Tibial nerve (tissue), 4 donors: ENCODE measurements around the gene ADAM29. TPM values are rescaled to one million over a fixed set of nuclear protein-coding genes. Genes with fewer than 3 reads are reported as not detected.
"Not testable (repeated sequence)": the region's sequence is repeated elsewhere in the genome, so short reads cannot be mapped to it uniquely, and the experiment has no call there.

ENCODE experiments used
- DNase-seq, 2 donors: peaks; one replicate each; pipeline ENCODE4 v3.0.0-alpha.2; 2019; ENCODE audit warnings: low spot score in 2 of 2
- H3K27ac ChIP-seq, 4 donors: fragments of 200-600 bp; sonication (generic) in 3 of 4; one replicate each; pipeline ENCODE4 v1.5.1; 2017 to 2019; ENCODE audit warnings: mild to moderate bottlenecking in 1 of 4
- H3K27me3 ChIP-seq, 2 donors: fragments of 200-600 bp; sonication (generic) in 1 of 2; one replicate each; pipeline versions ENCODE4 v1.5.1 to v1.6.0; 2017 to 2019
- H3K36me3 ChIP-seq, 3 donors: fragments of 200-600 bp; sonication (generic); one replicate each; pipeline ENCODE4 v1.5.1; 2018 to 2019
- H3K4me1 ChIP-seq, 4 donors: fragments of 200-600 bp; sonication (generic) in 3 of 4; one replicate each; pipeline ENCODE4 v1.5.1; 2017 to 2019
- H3K4me3 ChIP-seq, 4 donors: fragments of 200-600 bp; sonication (generic) in 3 of 4; one replicate each; pipeline ENCODE4 v1.5.1; 2017 to 2019; ENCODE audit warnings: mild to moderate bottlenecking in 1 of 4, moderate library complexity in 1 of 4
- H3K9me3 ChIP-seq, 4 donors: fragments of 200-600 bp; sonication (generic) in 3 of 4; one replicate each; pipeline ENCODE4 v1.5.1; 2017 to 2019
- EP300 ChIP-seq, 2 donors: sonication (generic); formaldehyde crosslinking; IDR thresholded peaks; one replicate each; pipeline ENCODE4 v1.6.1; 2017; ENCODE audit warnings: antibody characterized with exemption in 2 of 2, mild to moderate bottlenecking in 1 of 2
- POLR2A ChIP-seq, 2 donors: fragments of 450-650 bp; IDR thresholded peaks; one replicate each; pipeline ENCODE4 v1.6.1; 2017; ENCODE audit warnings: antibody characterized with exemption in 2 of 2, mild to moderate bottlenecking in 2 of 2, moderate library complexity in 2 of 2
- WGBS, 2 donors: methylation state at CpG; one replicate each; pipeline ENCODE4 v1.1.5; 2018; 5-methylcytosine and 5-hydroxymethylcytosine counted together
- small RNA-seq: library from RNA; depleted of rRNA; stranded (forward); fragments of <200 nt; gene quantifications from one replicate; pipeline ENCODE3, GENCODE V24; 2016
- total RNA-seq, 4 donors: library from RNA; depleted of rRNA; stranded (reverse); fragments of >200 nt; gene quantifications; one replicate each; pipeline ENCODE4 v1.1.0, GENCODE V29; 2016
- TF ChIP-seq, protein P1 (sequence below), 5 experiments: fragments of 200-600 bp in 3 of 5; fragments of 450-650 bp in 2 of 5; sonication (generic) in 3 of 5; IDR thresholded peaks; one replicate each; pipeline ENCODE4 v1.5.1; 2016 to 2019; ENCODE audit warnings: antibody characterized with exemption in 5 of 5, mild to moderate bottlenecking in 3 of 5, moderate library complexity in 2 of 5

The ADAM29 gene
- total RNA-seq, 4 donors from 2014 or later = not detected

DNA sequence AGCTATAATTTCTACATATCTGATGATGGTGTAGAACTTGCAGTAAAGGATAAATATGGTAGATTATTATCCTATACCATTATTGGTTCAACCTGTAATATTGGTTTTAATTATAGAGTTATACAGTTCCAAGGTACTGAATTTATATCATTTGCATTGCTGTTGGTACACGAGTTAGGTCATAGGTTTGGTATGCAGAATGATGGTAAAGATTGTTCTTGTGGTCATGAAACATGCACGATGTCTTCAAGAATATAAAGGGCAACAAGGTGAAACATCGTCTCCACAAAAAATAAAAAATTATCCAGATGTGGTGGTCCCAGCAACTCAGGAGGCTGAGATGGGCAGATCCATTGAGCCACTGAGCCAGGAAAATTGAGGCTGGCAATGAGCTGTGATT is 99.6 kb downstream of the ADAM29 start:
- Histone ChIP-seq H3K4me1 (no peaks in the 10 kb centered on the region), H3K36me3 (no peaks in the 10 kb centered on the region), H3K27ac (no peak overlapping the region), H3K9me3 (peaks cover 0 to 7% (median 0%) of the 10 kb centered on the region in 4 donors), H3K27me3 (no peaks in the 10 kb centered on the region), H3K4me3 (no peak overlapping the region)
- WGBS, 2 donors = 78 to 84% methylated on average over 3 of the region's 3 CpGs
- TF ChIP-seq EP300 (IDR thresholded peaks at IDR 0.05) (no peak), POLR2A (IDR thresholded peaks at IDR 0.05) (no peak)
- TF ChIP-seq, protein P1, sequence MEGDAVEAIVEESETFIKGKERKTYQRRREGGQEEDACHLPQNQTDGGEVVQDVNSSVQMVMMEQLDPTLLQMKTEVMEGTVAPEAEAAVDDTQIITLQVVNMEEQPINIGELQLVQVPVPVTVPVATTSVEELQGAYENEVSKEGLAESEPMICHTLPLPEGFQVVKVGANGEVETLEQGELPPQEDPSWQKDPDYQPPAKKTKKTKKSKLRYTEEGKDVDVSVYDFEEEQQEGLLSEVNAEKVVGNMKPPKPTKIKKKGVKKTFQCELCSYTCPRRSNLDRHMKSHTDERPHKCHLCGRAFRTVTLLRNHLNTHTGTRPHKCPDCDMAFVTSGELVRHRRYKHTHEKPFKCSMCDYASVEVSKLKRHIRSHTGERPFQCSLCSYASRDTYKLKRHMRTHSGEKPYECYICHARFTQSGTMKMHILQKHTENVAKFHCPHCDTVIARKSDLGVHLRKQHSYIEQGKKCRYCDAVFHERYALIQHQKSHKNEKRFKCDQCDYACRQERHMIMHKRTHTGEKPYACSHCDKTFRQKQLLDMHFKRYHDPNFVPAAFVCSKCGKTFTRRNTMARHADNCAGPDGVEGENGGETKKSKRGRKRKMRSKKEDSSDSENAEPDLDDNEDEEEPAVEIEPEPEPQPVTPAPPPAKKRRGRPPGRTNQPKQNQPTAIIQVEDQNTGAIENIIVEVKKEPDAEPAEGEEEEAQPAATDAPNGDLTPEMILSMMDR (IDR thresholded peaks at IDR 0.05) = no peak
- DNase-seq = no peak

GRCh38 chr4:175019447-175019846 is 101.3 kb downstream of the ADAM29 start:
- DNase-seq, H3K9me3 ChIP-seq, H3K4me3 ChIP-seq, H3K36me3 ChIP-seq, H3K27me3 ChIP-seq, H3K27ac ChIP-seq, H3K4me1 ChIP-seq: not testable (repeated sequence)
- WGBS, 2 donors = 88 to 96% methylated on average over 20 of the region's 20 CpGs

Small RNA genes lying within 50 kb of the gene (small RNA-seq; reads per million reads assigned to genes)
- gene AC105914.1 = not detected

Other genes with a start within 250 kb of the ADAM29 start
- gene GLRA3, start 89.1 kb upstream of the ADAM29 start, total RNA-seq = not detected